HG03575 (cell line): ENCODE measurements around the gene GPATCH8.
"Not testable (repeated sequence)": the region's sequence is repeated elsewhere in the genome, so short reads cannot be mapped to it uniquely, and the experiment has no call there.

ENCODE experiments used
- ATAC-seq: cut with Tn5 transposase; IDR thresholded peaks from one replicate; pipeline ENCODE4 v1.9.1; 2021; ENCODE audit not compliant: unreplicated experiment, insufficient number of reproducible peaks, low FRiP score; ENCODE audit errors: extremely low read depth

GPATCH8 gene

DNA sequence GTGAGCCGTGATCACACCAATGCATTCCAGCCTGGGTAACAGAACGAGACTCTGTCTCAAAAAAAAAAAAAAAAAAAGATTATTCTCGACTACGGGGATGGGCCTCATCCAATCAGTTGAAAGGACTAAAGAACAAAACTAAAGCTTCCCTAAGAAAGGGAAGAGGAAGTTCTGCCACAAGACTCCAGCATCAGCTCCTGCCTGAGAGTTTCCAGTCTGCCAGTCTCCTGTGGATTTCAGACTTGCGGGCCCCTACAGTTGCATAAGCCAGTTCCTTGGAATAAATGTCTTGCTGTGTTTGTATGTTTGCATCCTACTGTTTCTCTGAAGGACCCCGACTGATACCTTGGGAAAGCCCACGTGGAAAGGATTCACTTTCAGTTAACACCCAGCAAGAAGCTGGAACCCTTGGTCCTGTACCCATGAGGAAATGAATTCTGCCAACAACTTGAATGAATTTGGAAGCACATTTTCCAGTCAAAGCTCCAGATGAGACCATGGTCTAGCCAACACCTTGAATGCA lies 27.8 kb upstream of the GPATCH8 start:
- ATAC-seq: no peak

DNA sequence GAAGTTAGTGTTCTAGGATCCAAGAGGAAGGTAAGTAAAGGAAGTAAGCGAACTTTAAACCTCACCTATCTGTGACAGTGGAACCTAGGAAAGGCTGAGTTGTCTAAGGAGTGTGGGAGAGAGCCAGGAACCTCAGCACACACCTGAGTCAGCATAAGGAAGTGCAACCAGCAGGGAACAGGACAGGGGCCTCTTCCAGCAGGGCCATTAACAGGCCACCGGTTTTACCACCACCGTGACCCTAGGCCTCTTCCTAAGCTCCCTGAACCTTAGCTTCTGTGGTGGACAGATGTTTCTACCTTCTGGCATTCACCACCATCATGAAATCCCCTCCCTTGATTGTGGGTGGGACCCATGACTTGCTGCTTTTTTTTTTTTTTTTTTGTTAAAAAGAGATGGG lies 26.7 kb upstream of the GPATCH8 start:
- no peak for ATAC-seq

DNA sequence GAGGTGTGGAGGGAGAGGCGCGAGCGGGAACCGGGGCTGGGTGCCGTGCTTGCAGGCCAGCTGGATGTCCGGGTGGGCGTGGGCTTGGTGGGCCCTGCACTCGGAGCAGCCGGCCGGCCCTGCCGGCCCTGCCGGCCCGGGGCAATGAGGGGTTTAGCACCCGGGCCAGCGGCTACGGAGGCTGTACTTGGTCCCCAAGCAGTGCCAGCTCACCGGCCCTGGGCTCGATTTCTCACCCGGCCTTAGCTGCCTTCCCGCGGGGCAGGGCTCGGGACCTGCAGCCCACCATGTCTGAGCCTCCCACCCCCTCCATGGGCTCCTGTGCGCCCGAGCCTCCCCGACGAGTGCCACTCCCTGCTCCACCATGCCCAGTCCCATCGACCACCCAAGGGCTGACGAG lies 24.7 kb upstream of the GPATCH8 start:
- no peak for ATAC-seq

DNA sequence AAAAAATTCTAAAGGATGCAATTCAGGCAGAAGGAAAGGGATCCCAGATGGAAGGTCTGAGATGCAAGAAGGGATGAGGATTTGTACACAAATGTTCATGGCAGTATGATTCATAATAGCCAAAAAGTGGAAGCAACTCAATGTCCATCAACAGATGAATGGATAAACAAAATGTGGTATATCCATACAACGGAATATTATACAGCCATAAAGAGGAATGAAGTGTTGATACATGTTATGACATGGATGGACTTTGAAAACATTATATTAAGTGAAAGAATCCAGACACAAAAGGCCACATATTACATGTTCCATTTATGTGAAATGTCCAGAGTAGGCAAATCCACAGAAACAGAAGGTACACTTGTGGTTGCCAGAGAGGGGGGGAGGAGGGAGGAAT lies 23.9 kb upstream of the GPATCH8 start:
- ATAC-seq: no peak

DNA sequence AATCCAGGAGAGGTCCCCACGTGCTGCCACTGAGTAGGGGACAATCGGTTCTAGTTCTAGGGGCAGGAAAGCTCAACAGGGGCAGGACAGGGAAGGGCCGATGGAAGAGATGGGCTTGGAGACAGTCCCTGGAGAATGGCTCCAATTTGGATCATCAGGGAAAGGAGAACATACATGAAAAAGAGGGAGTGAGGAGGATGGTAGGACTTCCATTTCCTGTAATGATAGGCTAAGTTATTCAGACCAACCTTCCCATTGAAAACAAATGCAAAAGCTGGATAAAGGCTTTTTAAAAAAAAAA lies 20.4 kb upstream of the GPATCH8 start:
- no peak for ATAC-seq

DNA sequence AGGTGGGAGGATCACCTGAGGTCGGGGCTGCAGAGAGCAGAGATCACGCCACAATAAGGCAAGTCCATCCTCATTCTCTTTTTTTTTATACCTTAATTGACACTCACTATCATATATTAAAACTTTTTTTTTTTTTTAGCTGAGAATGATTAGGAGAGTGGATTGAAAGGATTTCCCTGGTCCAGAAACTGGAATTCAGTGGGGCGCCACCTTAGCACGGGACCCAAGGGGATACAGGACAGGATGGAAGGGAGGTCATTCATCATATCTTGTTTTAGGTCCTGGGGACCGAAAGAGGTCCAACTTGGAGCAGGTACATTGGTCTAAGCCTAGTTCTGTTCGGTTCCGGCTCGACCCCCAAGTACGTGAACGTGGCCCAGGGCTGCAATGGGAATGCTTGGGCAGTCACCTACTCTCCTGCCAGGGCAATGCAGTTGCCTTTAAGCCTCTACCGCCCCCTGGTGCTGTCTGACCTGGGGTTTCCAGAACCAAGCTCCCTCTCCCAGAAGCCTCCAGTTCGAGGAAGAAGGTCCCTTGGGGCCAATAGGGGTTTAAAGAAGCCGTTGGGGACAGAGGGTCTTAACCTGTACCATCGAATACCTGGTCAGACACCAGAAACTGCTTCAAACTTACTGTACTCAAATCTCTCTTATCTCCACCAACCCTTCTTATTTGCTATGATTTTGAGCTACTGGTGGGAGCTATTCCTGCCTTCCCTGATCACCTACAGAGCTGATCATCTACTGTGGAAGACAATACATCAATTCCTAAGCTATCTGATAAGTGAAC lies 19.9 kb upstream of the GPATCH8 start:
- ATAC-seq: no peak

DNA sequence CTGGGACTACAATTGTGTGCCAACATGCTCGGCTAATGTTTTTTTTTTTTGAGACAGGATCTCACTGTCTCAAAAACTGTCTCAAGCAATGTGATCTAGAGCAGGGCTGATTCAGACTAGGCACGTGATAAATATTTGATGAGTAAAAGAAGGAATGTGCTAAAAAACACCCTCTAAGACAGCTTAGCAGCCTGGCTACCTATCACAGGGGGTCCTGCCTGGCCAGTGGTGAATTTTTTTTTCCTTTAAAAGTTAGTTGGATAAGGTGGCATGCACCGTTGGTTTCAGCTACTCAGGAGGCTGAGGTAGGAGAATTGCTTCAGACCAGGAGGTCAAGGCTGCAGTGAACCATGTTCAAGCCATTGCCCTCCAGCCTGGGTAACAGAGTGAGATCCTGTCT lies 14.8 kb upstream of the GPATCH8 start:
- ATAC-seq: no peak

DNA sequence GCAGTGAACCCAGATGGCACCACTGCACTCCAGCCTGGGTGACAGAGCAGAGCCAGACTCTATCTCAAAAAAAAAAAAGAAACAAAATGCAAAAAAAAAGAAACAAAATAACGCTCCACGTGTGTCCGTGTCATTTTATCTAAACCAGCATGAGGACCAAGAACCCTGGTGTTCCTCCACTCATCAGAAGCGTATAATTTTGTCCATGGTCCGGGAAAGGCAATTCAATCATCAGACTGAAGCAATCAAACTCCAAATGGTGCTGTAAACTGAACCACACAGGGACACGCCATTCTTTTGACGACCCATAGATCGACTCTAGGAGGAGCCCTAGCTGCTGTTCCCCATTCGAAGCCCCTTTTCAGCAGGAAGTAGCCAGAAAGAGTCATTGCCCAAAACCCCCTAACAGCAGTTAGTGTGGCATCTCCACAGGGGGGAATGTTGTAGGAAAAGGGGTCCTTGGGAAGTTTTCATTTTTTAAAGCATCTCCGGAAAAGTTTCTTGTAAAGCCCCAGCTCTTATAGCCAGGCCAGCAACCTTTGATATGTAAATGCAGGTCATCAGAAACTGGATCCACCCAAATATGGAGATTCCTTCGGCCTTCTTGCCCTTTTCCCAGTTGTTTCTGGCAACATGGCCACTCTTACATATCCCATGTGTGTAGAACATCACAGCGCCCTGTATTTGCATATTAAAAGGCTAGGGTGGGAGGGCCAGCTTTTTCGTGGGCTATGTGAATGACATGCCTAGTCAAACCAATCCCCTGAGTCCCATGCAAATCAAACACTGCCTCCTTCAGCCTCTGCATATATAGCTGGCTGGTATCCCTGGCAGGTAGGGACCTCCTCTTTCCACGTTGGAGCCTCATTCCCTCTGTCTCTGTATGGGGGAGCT lies 8.3 kb upstream of the GPATCH8 start:
- ATAC-seq: not testable (repeated sequence)

DNA sequence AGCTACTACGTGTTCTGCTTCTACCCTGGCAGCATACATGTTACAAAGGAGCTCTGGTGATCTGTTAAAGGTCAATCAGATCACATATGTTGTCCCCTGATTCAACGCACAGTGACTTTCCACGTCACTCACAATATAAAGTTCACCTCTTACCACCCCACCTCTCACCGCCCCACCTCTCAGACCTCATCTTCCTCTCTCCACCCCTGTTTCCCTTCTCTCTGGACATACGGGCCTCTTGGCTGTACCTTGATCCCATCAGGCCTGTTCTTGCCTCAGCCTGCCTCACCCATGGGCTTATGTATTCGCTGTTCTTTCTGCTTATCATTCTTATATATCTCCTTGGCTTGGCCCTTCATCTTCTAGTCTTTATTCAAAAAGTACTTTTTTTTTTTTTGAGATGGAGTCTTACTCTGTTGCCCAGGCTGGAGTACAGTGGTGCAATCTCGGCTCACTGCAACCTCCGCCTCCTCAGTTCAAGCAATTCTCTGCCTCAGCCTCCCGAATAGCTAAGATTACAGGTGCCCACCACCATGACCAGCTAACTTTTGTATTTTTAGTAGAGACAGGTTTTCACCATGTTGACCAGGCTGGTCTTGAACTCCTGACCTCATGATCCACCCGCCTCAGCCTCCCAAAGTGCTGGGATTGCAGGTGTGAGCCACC lies 3.9 kb upstream of the GPATCH8 start:
- not testable (repeated sequence) for ATAC-seq

DNA sequence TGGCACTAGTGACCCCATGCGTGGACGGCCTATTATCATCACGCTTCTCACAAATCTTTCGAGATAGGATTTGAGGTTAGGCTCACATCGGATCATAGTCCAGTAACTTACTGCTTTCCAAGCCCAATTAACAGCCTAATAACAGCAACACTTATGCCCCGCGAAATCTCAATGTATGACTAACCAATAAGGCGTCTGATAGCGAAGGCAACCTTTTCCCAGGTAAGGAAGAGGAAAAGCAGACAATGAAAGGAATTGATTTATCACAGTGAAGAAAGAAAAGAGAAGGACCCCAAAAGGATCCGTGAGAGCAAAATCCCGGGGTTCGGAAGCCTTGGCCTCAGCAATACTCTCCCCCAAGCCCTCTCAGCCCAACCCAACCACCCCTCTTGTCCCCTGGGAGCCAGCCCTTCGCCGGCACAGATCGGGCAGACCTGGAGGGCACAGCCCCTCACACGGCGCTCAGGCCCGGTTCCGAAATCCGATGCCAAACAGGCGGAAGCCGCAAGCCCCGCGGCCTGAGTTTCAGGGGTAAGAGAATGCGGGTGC lies 534 bp downstream of the GPATCH8 start:
- ATAC-seq: no peak

DNA sequence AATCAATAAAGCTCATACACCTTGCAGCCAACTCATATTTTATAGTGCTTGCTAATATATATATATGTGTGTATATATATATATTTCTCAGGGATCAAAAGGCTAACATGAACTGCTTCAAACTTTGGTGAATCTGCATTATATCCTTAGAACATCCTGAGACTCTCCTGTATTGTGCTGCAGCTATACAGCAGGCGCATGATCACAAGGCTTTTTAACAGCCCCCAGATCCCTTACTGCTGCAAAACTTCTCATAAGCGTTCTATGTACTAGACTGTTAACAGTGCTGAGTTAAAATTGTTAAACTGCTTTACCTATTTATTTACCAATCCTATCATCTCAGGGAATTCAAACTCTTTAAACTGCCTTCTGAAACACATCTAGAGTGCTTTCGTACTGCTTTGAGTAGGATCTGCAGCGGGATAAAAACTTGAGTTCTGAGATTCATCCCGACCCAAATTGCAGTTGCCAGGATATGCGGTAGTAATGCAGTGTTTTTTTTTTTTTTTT lies 1.3 kb downstream of the GPATCH8 start:
- ATAC-seq: no peak

DNA sequence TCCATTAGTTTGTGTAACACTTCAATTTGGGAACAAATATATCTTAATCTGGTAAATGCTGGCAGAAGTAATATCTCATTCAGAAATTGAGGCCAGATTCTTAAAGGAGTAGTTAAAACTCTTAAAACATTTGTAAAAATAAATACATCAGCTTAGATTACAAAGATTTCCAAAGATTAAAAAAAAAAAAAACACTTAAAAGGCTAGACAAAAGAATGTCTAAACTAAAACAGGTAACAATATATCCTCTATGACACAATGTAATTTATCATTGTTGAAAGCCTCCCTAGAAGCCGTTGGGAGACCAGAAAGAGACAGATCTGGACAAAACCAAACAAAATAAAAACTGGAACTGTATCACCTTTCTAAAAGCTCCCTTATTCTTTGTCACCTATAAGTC lies 3.5 kb downstream of the GPATCH8 start:
- ATAC-seq: no peak

DNA sequence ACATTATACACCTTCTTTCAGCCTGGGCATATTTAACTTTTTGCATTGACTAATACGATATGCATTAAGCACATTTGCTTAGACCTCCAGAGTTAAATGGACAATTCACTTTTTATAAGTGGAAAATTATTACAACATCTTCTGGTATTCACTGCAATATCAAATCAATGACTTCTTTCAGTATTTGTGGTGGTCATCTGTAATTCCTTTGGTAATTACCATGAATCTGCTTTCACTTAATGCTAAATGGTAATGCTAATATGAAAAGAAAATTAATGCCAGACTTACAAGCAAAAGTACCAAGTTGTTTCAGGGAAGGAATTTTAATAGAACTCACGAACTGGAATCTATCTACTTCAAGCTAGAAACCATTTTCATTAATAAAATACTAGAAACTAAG lies 6.4 kb downstream of the GPATCH8 start:
- ATAC-seq: no peak

DNA sequence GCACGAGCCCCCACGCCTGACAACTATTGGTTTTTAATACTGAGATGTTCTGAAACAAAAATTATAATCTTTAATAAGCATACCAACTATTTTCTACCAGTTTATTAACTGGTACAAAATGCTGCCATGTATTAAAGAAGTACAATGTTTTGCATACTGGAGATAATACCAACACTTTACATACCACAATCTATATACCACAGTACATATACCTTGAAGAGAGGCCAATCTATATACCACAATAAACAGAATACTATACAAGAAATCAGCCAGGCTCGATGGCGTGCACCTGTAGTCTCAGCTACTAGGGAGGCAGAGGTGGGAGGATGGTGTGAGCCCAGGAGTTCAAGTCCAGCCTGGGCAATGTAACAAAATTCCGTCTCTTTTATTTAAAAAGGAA lies 9.9 kb downstream of the GPATCH8 start:
- ATAC-seq: no peak

DNA sequence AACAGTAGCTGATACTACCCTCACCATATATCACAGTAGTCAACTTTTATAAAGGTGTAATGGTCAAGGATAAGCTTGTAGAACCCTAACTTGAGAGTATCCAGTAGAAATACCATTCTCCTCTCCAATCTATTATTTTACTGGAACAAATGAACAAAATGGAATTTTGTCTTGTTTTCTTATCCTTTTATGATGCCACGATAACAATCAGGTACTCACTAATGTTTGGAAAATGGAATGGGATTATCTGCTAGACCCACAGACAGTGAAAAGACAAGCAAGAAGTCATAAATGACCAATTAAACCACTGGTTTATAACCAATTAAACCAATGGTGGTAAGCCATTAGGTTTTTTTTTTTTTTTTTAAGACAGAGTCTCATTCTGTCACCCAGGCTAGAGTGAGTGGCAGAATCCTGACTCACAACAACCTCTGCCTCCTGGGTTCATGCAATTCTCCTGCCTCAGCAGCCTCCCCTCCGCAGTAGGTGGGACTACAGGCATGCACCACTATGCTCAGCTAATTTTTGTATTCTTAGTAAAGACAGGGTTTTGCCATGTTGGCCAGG lies 10.4 kb downstream of the GPATCH8 start:
- no peak for ATAC-seq

DNA sequence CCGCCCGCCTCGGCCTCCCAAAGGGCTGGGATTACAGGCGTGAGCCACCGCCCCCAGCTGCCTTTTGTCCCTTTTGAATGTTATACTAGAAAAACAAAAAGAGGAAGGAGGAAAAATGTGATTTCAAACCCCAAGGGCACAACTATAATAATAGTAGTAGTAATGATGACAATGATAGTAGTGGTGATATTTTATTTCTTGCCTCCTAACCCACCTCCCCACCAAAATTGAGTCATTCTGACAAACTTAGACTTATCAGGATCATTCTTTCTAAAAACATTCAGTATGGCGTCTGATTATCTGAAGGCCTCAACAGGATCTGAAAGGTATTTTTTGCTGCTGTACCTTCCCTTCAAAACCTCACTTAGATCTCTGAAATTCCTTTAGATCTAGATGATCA lies 13.6 kb downstream of the GPATCH8 start:
- no peak for ATAC-seq

DNA sequence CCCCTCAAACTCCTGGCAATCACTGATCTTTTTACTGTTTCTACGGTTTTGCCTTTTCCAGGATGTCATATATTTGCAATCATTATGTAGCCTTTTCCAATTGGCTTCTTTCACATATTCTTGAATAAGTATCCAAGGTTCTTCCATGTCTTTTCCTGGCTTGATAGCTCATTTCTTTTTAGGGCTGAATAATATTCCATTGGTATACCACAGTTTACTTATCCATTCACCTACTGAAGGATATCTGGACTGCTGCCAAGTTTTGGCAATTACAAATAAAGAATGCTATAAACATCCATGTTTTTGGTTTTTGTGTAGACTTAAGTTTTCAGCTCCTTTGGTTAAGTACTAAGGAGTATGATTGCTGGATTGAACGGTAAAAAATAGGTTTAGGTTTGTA lies 16.0 kb downstream of the GPATCH8 start:
- no peak for ATAC-seq

DNA sequence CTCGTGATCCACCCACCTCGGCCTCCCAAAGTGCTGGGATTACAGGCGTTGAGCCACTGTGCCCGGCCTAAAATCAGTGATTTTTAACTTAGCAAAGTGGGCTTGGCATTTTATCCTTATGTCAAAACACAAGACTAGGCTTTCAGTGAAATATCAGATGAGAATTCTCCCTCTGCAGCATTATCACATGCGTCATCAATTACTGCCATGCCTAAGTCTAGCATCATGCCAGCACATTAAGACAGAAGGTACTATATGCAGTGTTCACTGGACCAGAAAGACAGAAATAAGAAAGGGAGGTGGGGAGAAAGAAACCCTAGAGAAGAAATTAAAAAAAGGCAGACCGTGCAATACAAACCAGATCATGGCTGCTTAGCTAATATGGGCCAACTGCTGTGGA lies 29.8 kb downstream of the GPATCH8 start:
- ATAC-seq: no peak

DNA sequence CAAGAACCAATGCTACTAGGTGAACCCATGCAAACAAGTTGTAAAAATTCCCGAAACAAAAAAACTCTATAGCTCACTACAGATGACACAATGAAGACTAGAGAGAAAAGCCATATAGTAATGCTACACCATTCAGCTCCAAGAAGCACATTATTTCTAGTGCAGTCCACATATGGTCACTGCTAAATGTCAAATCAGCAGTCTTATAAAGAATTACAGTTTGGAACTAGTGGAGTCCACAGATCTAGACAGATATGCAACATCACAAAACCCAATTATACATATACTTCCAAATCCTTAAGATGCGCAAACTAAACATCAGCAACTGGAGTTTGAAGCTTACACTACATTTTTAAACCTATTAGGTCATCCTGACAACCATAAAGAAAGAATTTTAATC lies 33.5 kb downstream of the GPATCH8 start:
- ATAC-seq: no peak
